HTR-8/SVneo (cell line): ENCODE measurements around the gene GABRR3.

Experiments used
- DNase-seq: peaks from one replicate; pipeline ENCODE4 v3.0.0; 2011; ENCODE audit warnings: low spot score, mixed read lengths; ENCODE audit not compliant: insufficient read length
- FAIRE-seq: peaks from 2 replicates; lab custom pipeline; 2011; peaks lifted over from hg19 to GRCh38; lab: Jason Lieb, UNC

GABRR3 gene

DNA sequence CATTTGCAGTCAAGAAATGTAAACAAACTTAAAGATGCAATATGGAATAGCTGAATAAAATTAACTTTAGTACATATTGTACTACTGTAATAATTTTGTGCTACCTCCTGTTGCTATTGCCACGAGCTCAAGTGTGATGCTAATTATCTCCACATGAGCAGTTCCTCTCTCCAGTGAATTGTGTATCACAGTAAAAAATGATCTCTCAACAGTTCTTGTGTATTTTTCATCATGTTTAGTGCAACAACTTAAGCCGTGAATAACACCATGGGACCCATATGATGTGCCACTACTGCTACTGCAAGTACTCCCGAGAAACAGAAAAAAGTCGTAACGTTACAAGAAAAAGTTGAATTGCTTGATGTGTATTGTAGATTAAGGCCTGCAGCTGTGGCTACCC, 75.2 kb downstream of the GABRR3 start:
- no peak for FAIRE-seq
- DNase-seq: no peak

DNA sequence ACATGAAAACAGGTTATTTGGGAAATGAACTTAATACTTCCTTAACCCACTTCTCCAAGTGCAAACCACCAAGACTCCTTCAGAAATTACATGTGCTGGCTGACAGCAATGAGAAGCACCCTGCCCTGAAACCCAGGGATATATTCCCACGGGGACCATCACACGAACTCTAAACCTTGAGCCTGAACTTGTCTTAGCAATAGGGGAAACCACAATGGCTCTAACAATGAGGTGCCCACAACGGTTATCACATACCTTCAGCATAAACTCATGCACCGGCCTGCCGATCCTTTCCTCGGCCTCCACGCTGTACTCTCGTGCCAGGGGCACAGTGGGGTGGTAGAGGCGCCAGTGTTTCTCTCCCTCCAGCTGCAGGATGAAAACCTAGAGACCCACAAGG, 76.3 kb downstream of the GABRR3 start:
- no peak for DNase-seq
- no peak for FAIRE-seq

DNA sequence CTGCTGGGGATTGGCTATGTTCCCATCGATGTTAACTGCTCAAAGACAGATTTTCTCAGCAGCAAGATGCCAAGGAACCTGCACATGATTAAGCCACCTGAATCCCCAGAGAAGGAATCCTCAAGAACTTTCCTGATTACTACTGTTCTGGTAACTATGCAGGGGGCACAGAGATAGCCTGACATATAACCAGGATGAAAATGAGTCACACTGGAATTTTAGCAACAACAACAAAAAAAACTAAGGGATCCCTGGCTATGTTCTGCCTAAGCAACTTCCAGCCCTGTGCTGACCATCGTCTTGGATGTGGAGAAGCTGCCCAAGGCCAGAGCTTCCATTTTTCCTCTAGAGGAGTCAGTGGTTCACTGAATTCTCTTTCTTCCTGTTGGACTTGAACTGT, 76.7 kb downstream of the GABRR3 start:
- no peak for FAIRE-seq
- DNase-seq: no peak

DNA sequence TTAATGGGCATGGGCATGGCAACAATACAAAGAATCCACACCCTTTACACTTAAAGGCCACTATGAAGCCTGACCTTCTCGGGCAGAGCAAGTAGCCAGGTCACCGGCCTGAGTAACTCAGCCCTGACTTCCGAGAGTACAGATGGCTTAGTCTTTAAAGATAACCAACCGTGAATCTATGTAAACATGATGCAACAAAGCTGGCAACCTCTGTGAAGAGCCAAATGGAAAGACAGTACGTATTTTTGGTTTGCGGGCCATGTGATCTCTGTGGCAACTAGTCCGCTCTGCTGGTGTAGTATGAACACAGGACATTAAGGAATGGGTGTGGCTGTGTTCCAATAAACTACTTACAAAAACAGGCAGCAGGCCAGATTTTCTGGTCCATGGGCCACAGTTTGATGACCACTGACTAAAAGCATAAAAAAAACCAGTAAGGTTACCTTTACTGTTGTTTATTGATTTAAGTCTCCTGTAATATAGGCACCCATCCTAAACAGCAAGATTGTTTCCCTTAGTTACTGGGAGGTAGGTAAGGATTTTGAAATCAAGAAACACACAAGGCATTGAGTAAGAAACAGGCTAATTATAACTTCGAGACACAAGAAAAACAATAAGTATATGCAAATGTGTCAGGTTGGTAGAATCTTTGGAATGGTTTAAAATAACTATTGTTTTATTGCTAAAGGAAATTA, 77.4 kb downstream of the GABRR3 start:
- DNase-seq (no peak), FAIRE-seq (no peak)

DNA sequence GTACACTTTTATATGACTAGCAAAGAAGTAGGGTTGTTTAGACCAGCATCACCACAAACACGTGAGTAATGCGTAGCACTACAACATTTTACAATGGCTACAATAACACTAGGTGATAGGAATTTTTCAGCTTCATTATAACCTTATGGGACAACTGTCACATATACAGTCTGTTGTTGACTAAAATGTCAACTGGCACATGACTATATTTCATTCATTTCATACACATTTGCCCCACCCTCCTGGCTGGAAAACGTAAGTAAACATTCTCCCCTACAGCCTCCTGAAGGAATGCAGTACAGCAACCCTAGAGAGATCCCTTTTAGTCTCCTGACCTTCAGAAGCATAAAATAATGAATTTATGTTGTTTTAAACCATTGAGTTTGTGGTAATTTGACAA, 79.1 kb downstream of the GABRR3 start:
- FAIRE-seq: no peak

DNA sequence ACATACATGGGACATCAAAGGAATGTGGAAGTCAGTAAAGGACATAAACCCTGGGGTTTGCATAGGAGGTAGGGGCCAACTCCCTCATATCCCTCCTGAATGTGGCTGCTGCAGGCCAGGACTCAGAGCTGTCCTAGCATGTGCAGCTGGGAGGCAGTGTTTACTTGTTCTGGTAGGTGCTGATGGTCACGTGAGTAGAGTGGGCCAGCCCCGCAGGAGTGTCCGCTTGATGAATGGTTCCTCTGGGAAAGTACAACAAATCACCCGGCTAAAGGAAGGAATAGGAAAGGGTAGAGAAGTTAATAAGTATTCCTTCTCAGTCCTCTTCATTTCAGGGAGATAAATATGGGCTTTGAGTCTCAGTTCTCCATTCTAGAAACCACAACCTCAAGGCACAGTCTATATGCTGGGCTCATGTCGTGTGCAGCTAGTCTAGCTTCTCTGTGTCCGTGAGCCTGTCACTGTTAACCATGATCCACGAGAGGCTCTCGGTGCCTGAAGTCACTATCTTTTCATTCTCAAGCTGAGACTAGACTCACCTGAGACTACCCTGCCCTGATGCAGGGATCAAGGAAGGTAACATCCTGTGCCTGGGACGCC, 80.8 kb downstream of the GABRR3 start:
- no peak for FAIRE-seq
- no peak for DNase-seq

More for the DNA sequence above, 79.1 kb downstream of the GABRR3 start:
- no peak for DNase-seq

DNA sequence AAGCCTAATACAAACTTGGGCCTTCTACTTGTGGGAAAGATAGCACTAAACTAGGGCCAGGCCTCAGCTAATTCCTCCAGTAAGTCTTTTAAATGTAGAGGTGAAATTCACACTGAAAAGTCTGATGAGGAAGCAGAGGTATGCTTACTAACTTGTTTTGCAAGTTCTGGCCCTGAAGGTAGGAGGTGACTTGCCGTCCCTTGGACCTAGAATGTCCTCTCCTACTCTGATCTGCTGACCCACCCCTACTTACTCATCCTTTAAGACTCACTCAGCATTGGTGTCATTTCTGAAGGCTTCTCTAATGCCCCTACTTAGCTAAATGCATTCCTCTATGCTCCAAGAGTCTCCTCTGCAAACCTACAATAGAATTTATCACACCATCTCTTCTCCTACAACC, 82.2 kb downstream of the GABRR3 start:
- FAIRE-seq (no peak), DNase-seq (no peak)

DNA sequence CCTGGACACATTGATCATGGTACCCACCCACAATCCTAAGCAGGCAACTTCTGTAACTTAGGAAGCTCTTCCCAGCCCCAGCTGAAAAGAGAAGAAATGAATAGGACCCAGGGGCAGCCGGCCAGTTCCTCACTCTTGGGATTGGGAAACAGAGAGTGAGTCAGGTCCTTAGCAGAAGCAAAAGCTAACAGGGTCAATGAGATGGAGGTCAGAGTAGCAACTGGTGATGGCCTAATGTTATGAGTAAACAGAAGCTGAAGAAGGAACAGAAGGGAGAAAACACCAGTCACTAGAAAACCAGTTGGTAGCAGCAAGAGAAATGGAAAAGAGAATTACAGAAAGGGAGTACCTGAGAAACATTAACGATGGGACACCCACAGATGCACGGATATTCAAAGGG, 82.8 kb downstream of the GABRR3 start:
- DNase-seq: no peak
- FAIRE-seq: no peak

DNA sequence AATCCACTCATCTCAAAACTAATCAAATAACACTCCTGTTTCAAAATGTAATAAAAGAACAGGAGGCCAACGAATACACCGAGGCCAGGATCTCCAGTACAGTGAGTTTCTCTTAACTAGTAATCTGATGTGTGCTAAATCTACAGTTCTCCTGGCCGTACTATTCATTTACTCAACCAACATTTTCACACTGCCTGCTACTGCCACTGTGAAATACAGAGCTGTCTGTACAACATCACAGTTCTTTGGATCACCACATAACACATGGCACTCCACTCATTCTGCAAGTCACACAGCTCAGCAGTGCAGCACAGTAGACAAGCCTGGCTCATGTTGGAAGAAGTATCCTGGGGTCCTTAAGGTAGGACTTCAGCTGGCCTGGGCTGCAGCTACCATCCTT, 84.8 kb downstream of the GABRR3 start:
- FAIRE-seq: no peak
- DNase-seq: no peak

DNA sequence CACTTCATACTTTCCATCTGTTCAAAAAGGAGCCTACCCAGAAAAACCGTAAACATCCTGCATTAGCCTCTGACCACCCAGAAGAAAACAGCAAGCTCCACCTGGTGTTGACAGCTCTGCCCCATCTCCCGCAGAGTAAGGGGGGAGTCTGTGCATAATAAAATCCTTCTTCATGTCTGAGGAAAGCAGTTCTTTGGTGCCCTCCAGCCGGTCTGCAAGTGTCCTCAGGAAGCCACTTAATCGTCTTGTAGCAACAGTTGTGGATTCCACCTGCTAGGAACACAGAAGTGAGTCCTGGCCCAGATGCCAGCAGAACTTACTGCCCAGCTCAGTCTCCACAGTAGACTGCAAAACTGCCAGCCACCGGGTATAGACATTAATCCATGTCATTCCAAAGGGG, 85.4 kb downstream of the GABRR3 start:
- DNase-seq: no peak
- no peak for FAIRE-seq

DNA sequence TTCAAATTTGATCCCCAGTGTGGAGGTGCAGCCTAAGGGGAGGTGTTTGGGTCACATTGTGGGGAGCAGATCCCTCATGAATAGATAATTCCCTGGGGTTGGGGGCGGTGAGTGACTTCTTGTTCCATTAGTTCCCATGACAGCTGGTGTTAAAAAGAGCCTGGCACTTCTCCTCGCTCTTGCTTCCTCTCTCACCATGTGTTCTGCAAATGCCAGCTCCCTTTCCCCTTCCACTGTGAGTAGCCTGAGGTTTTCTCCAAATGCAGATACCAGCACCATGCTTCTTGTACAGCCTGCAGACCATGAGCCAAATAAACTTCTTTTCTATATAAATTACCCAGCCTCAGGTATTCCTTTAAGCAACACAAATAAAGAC, 86.0 kb downstream of the GABRR3 start:
- DNase-seq (no peak), FAIRE-seq (no peak)

DNA sequence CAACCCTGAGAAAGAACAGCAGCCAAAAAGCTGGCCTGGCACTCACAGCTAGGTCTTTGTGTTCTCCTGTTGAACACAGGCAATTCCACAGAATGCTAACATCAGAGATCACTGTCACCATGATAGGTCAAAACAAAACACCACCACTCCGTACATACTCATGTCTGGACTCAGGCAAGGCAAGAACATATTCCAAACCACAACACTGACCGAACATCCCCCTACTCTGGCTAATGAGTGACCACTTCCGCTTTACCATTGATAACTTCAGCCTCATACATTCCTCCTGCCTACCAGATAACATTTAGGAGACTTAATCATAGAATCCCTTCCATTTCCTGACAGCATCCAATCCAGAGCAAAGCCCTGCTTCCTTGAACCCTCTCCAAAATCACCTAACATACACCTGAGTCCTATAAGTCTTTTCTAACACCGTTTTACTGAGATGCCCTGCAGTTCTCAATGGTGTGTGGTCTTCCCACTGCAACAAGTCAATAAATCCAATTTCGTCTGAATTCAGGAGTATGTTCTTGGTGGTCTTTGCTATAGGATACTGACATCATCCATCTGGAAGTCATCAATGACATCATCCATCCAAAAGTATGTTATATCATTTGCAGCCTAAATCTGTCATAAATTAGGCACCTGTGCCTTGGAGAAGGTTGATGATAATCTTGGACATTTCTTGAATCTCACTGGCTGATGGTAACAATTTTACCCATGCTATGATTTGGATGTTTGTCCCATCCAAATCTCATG, 86.6 kb downstream of the GABRR3 start:
- FAIRE-seq (no peak), DNase-seq (no peak)

DNA sequence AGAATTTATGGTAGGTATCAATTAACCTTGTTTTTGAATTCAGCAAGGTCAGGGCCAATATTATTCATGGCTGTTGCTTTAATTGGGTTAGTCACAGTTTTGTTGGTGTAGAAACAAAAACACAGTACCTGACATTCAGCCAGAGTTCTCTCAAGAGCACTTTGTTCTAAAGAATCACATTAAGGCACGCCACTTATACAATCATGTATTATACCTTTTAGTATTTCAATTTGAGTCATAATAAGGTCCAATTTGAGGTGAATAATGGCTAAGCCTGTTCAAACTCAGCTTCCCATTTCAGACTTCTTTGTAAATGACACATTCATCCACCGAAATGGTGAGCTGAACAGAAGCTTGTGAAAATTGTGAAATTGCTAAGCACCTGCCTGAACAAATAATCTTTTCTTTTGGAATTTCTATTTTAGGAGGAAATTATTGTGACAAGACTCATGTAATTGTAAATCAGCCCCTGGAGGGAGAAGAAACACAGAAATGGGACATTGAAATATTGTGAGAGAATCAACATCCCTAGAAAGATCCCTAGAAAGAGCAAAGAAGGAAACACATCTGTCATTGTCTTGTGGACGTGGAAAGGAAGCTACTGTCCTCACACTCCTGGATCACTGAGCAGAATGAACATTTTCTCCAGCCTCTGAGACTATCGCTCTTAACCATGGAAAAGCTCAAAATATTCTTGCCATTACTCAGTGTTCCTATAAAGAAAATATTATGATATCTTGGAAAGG, 92.1 kb downstream of the GABRR3 start:
- no peak for DNase-seq
- FAIRE-seq: no peak

DNA sequence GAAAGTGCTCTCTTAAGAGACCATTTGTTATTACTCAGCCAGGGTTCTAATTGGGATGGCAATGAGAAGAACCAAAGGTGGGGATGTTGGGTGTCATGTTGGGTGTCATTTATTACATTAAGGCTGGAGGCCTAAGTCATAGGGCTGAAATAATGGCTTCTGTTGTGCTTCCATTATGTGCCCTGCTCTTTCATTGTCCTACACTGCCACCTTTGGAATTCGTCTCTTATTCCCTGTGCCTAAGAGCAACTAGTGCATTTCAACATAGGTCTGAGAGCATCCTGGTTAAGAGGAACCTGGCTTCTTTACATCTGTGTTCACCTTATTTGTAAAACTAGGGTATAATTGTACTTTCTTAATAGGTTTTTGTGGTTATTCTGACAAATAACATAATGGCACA, 95.1 kb downstream of the GABRR3 start:
- no peak for DNase-seq
- FAIRE-seq: no peak

DNA sequence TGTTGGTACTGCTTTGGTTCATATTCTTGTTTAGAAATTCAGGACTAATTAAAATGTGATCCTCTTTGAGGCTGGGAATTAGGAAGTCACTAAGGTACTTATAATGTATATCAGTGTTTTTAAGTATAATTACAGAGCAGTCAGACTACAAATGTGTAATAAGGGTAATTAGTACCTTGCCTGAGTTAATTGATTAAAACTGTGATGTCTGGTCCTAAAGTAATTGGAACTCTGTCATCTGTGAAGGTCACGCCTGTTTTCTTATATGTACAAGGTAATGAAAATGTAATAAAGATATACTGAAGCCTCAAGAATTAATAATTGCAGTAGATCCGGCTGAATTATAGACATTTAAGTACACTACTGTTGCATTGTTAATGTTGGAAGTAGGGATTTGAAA, 95.7 kb downstream of the GABRR3 start:
- FAIRE-seq: no peak

DNA sequence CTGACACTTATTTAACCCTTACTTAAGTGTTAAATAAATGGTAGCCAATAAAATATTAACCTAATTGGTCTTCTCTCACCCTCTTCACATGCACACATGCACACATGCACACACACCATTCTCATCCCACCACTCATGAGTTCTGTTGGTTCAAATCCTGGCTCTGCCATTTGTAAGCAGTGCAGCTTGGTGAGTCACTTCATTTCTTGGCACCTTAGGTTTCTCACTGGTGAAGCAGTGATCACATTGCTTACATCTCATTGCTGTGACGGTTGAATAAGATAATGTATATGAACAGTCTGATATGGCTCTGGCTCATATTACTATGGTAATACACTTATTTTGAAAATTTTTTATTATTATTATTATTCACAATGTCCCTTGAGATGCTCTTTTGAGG, 96.7 kb downstream of the GABRR3 start:
- FAIRE-seq (no peak), DNase-seq (no peak)

More for the DNA sequence above, 95.7 kb downstream of the GABRR3 start:
- no peak for DNase-seq

DNA sequence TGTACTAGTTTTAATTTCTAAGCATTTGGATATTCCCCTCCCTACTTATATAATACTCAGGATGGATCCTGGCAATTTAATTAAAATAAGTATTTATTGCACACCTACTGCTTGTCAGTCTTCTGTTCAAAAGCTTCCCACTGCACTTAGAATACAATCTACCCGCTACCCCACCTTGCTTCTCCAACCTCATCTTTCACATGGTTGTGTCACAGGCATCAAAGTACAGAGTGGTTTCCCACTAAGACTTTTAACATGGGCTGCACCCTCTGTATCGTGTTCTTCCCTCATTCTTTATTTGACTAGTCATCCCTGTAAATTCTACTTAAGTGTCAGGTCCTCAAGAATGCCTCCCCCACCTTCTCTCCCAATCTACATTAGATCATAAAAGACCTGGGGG, 97.9 kb downstream of the GABRR3 start:
- DNase-seq (no peak), FAIRE-seq (no peak)

DNA sequence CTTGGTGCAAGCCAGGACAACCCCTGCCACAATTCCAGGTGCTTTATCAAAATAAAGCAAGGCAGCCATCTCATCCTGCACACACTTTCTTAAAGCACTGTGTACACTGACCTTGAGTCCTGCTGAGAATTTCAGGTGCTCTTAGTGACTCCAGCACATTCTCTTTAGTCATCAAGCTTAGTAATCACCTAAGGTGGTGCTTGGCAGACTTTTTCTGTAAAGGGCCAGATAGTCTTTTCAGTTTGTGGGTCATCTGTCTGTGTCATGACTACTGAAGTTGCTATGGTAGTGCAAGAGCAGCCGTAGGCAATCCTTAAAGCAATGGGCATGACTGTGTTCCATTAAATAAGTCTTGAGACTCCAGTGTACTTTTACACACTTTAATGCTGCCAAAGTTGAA, 99.3 kb downstream of the GABRR3 start:
- no peak for DNase-seq
- FAIRE-seq: no peak
